ENCODE results near the gene HK1.

DNA sequence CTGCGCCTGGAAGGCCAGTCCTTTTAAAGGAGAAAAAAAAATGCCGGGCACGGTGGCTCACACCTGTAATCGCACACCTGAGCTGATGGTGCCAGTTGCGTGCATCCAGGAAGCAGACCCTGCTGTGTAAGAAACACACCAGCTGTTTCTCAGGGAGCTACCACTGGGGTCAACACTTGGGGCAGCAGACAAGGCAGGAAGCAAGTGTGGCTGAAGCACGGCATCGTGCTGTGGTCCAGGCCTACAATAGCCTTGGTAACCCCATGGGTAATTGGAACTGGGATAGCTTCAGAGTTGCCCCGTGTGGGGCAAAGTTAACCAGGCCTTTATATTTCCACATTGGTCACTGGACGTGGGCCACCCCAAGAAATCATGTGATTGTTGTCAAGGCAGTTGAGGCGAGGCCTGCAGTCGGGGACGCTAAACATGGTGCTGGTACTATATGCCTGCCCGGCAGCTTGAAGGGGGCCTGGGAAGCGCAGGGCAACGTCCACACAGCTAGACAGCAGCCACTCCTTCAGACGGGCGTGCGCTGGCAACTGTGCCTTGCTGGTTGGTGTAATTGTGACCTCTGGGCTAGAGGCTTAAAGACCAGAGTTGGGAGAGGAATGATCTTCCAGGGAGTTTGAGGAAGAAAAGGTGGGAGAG, 140.9 kb downstream of the HK1 start:
- no peak for TF ChIP-seq CHD1 (IDR thresholded peaks at IDR 0.05; ENCODE audit: low read depth, low read length)
- TF ChIP-seq POLR2A (IDR thresholded peaks at IDR 0.05; ENCODE audit: low read depth, low read length), result no peak
